Hepatocyte (in vitro differentiated cells): ENCODE results near the gene GBP3. TPM values are rescaled to one million over a fixed set of nuclear protein-coding genes. Genes with fewer than 3 reads are reported as not detected.
A peak's percentile ranks its signal among the peaks of the same experiment; 100 is the strongest.

ENCODE experiments used
- DNase-seq: peaks from one replicate; pipeline ENCODE4 v3.0.0-alpha.2; 2016; ENCODE audit warnings: low spot score
- H2AFZ ChIP-seq: fragments of 200-600 bp; sonication (generic); 2 replicates; pipeline ENCODE4 v1.6.0; 2016; ENCODE audit warnings: antibody characterized with exemption, mild to moderate bottlenecking
- H3K27ac ChIP-seq: fragments of 200-600 bp; sonication (generic); 2 replicates; pipeline ENCODE4 v1.5.1; 2016; ENCODE audit warnings: mild to moderate bottlenecking
- H3K27me3 ChIP-seq: fragments of 200-600 bp; sonication (generic); 2 replicates; pipeline ENCODE4 v1.6.1; 2016
- H3K36me3 ChIP-seq: fragments of 200-600 bp; sonication (generic); replicated peaks from 2 replicates; pipeline ENCODE4 v1.5.1; 2016; ENCODE audit warnings: low read depth; ENCODE audit not compliant: insufficient read depth
- H3K4me1 ChIP-seq: fragments of 200-600 bp; sonication (generic); 2 replicates; pipeline ENCODE4 v1.5.1; 2016; ENCODE audit warnings: mild to moderate bottlenecking, moderate library complexity; ENCODE audit not compliant: insufficient read depth
- H3K4me2 ChIP-seq: fragments of 200-600 bp; sonication (generic); 2 replicates; pipeline ENCODE4 v1.6.0; 2016
- H3K4me3 ChIP-seq: fragments of 200-600 bp; sonication (generic); 2 replicates; pipeline ENCODE4 v1.5.1; 2016; ENCODE audit warnings: mild to moderate bottlenecking
- H3K79me2 ChIP-seq: fragments of 200-600 bp; sonication (generic); 2 replicates; pipeline ENCODE4 v1.6.0; 2017; ENCODE audit warnings: mild to moderate bottlenecking
- H3K9me2 ChIP-seq: fragments of 200-600 bp; sonication (generic); replicated peaks from 2 replicates; pipeline ENCODE4 v1.6.0; 2017; ENCODE audit warnings: mild to moderate bottlenecking; ENCODE audit not compliant: insufficient read depth
- H3K9me3 ChIP-seq: fragments of 200-600 bp; sonication (generic); 2 replicates; pipeline ENCODE4 v1.5.1; 2016; ENCODE audit warnings: low read depth, mild to moderate bottlenecking
- H4K20me1 ChIP-seq: fragments of 200-600 bp; sonication (generic); 2 replicates; pipeline ENCODE4 v1.6.0; 2016; ENCODE audit warnings: mild to moderate bottlenecking; ENCODE audit not compliant: insufficient read depth, poor library complexity, severe bottlenecking
- CTCF ChIP-seq: fragments of 200-600 bp; sonication (generic); IDR thresholded peaks from 2 replicates; pipeline ENCODE4 v1.5.1; 2016; ENCODE audit warnings: antibody characterized with exemption, mild to moderate bottlenecking; ENCODE audit not compliant: poor library complexity
- EZH2 ChIP-seq: fragments of 200-600 bp; sonication (generic); IDR thresholded peaks from 2 replicates; pipeline ENCODE4 v1.6.1; 2016; ENCODE audit warnings: antibody characterized with exemption, mild to moderate bottlenecking, borderline replicate concordance
- EZH2phosphoT487 ChIP-seq: fragments of 200-600 bp; sonication (generic); IDR thresholded peaks from one replicate; pipeline ENCODE4 v1.6.1; 2018; ENCODE audit warnings: antibody characterized with exemption, mild to moderate bottlenecking, low read depth, moderate library complexity; ENCODE audit not compliant: unreplicated experiment, severe bottlenecking
- WGBS: methylation state at CpG from one replicate; pipeline ENCODE4 v1.1.6; 2016; ENCODE audit warnings: low lambda C conversion rate; ENCODE audit errors: missing lambda C conversion rate; 5-methylcytosine and 5-hydroxymethylcytosine counted together
- polyA plus RNA-seq: library from polyadenylated mRNA; unstranded; fragments of >200 nt; fragmentation: Nextera tagmentation; extraction: Ambion mirVana; gene quantifications from 2 replicates; pipeline ENCODE4 v1.2.1, GENCODE V29; 2016
- total RNA-seq: library from RNA; depleted of rRNA; stranded (reverse); fragments of >200 nt; gene quantifications from 2 replicates; pipeline ENCODE4 v1.2.3, GENCODE V29; 2014

Gene GBP3
- total and polyA plus RNA-seq, 2 experiments from 2014 or later: 5.4 to 12.0 TPM

DNA sequence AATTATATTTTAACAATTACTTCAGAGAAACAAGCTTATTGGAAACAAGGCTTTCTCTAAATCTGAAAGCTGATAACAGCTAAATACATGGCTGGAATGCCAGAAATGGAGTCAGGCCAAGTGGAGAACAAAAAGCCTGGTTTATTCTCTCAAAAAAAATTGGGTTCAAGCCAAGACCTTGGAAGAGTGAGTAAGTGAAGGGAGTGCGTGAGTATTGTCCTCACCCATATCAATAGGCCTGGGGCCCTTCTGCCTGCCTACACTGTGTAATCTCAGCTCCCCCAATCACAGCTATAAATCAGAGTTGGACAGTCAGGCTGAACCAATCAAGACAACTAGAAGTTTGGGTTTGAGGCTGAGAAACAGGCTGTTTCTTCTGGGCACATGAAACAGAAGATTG is 37.6 kb downstream of the GBP3 start:
- no peak for TF ChIP-seq CTCF
- no peak for TF ChIP-seq EZH2
- no peak for TF ChIP-seq EZH2phosphoT487
- H3K4me3 ChIP-seq: no peak overlapping the region
- H3K9me3 ChIP-seq: no peaks in the 10 kb centered on the region
- H3K79me2 ChIP-seq: peaks cover 94% of the 10 kb centered on the region
- no peak overlapping the region for H2AFZ ChIP-seq
- peak overlapping the region; percentile 81 for H3K27ac ChIP-seq
- H3K4me1 ChIP-seq: peaks cover 23% of the 10 kb centered on the region
- H3K4me2 ChIP-seq: peak overlapping the region; percentile 16
- peak; percentile 48 for DNase-seq
- H3K9me2 ChIP-seq: no peaks in the 10 kb centered on the region
- H4K20me1 ChIP-seq: peaks cover 33% of the 10 kb centered on the region
- 30% methylated on average over 1 of the region's 1 CpG for whole genome bisulfite sequencing
- H3K36me3 ChIP-seq: no peaks in the 10 kb centered on the region
- no peaks in the 10 kb centered on the region for H3K27me3 ChIP-seq

- H3K27ac ChIP-seq: peak overlapping the region; percentile 81
- no peaks in the 10 kb centered on the region for H3K9me2 ChIP-seq
- H4K20me1 ChIP-seq: peaks cover 37% of the 10 kb centered on the region
- DNase-seq: no peak
- WGBS: 88% methylated on average over 1 of the region's 1 CpG
- no peak overlapping the region for H2AFZ ChIP-seq
- peak overlapping the region; percentile 16 for H3K4me2 ChIP-seq
- no peak overlapping the region for H3K4me3 ChIP-seq
- H3K27me3 ChIP-seq: no peaks in the 10 kb centered on the region
- H3K9me3 ChIP-seq: no peaks in the 10 kb centered on the region
- H3K36me3 ChIP-seq: no peaks in the 10 kb centered on the region
- TF ChIP-seq EZH2phosphoT487 (no peak), EZH2 (no peak), CTCF (no peak)
- H3K79me2 ChIP-seq: peaks cover 94% of the 10 kb centered on the region
- H3K4me1 ChIP-seq: peaks cover 23% of the 10 kb centered on the region
Observed at GRCh38 chr1:88984569-88984968, 38.1 kb downstream of the GBP3 start.

GRCh38 chr1:88983791-88984559 is 38.7 kb downstream of the GBP3 start:
- H3K4me3 ChIP-seq: no peak overlapping the region
- peak overlapping the region; percentile 16 for H3K4me2 ChIP-seq
- no peak for TF ChIP-seq EZH2phosphoT487
- peak; percentile 59 for TF ChIP-seq CTCF
- TF ChIP-seq EZH2: no peak
- H2AFZ ChIP-seq: no peak overlapping the region
- H3K9me3 ChIP-seq: no peaks in the 10 kb centered on the region
- H4K20me1 ChIP-seq: peaks cover 42% of the 10 kb centered on the region
- peaks cover 93% of the 10 kb centered on the region for H3K79me2 ChIP-seq
- 92% methylated on average over 17 of the region's 17 CpGs for WGBS
- no peaks in the 10 kb centered on the region for H3K27me3 ChIP-seq
- H3K4me1 ChIP-seq: peaks cover 23% of the 10 kb centered on the region
- H3K9me2 ChIP-seq: no peaks in the 10 kb centered on the region
- peak; percentile 52 for DNase-seq
- H3K27ac ChIP-seq: peak overlapping the region; percentile 81
- no peaks in the 10 kb centered on the region for H3K36me3 ChIP-seq
